KMS-11 (cell line): ENCODE measurements around the gene MPRIP.
"Not testable (repeated sequence)": the region's sequence is repeated elsewhere in the genome, so short reads cannot be mapped to it uniquely, and the experiment has no call there.

Source experiments
- H2AFZ ChIP-seq: fragments of 200-600 bp; sonication (generic); 2 replicates; pipeline ENCODE4 v1.6.1; 2016; ENCODE audit warnings: antibody characterized with exemption, mixed run types, low read depth
- H3K27ac ChIP-seq: fragments of 200-600 bp; sonication (generic); 2 replicates; pipeline ENCODE4 v1.6.1; 2016; ENCODE audit warnings: mild to moderate bottlenecking, mixed run types
- H3K27me3 ChIP-seq: fragments of 200-600 bp; sonication (generic); 2 replicates; pipeline ENCODE4 v1.6.1; 2017; ENCODE audit warnings: mild to moderate bottlenecking, low read depth, mixed run types, moderate library complexity; ENCODE audit not compliant: insufficient read depth
- H3K36me3 ChIP-seq: fragments of 200-600 bp; sonication (generic); 2 replicates; pipeline ENCODE4 v1.6.1; 2017; ENCODE audit warnings: mild to moderate bottlenecking, mixed run types; ENCODE audit not compliant: insufficient read depth
- H3K4me1 ChIP-seq: fragments of 200-600 bp; sonication (generic); 2 replicates; pipeline ENCODE4 v1.6.1; 2016; ENCODE audit warnings: mild to moderate bottlenecking, low read depth, mixed run types; ENCODE audit not compliant: poor library complexity, severe bottlenecking
- H3K4me2 ChIP-seq: fragments of 200-600 bp; sonication (generic); 2 replicates; pipeline ENCODE4 v1.7.0; 2016; ENCODE audit warnings: mild to moderate bottlenecking, mixed run types
- H3K4me3 ChIP-seq: fragments of 200-600 bp; sonication (generic); IDR thresholded peaks from 2 replicates; pipeline ENCODE4 v1.6.1; 2017; ENCODE audit warnings: low read depth, low read length, mixed read lengths; ENCODE audit not compliant: insufficient read depth
- H3K79me2 ChIP-seq: fragments of 200-600 bp; sonication (generic); 2 replicates; pipeline ENCODE4 v1.6.1; 2016; ENCODE audit warnings: low read depth, mixed run types; ENCODE audit not compliant: insufficient read depth
- H3K9ac ChIP-seq: fragments of 200-600 bp; sonication (generic); 2 replicates; pipeline ENCODE4 v1.6.1; 2016; ENCODE audit warnings: mild to moderate bottlenecking, mixed run types
- H4K20me1 ChIP-seq: fragments of 200-600 bp; sonication (generic); 2 replicates; pipeline ENCODE4 v1.6.1; 2016; ENCODE audit warnings: mild to moderate bottlenecking, mixed run types; ENCODE audit not compliant: insufficient read depth
- TF ChIP-seq, protein P1 (sequence below): fragments of 200-600 bp; sonication (generic); conservative IDR thresholded peaks from 2 replicates; pipeline ENCODE4 v1.6.1; 2017; ENCODE audit warnings: low read depth, mild to moderate bottlenecking, antibody characterized with exemption, low read length, moderate library complexity, mixed read lengths

MPRIP gene

DNA sequence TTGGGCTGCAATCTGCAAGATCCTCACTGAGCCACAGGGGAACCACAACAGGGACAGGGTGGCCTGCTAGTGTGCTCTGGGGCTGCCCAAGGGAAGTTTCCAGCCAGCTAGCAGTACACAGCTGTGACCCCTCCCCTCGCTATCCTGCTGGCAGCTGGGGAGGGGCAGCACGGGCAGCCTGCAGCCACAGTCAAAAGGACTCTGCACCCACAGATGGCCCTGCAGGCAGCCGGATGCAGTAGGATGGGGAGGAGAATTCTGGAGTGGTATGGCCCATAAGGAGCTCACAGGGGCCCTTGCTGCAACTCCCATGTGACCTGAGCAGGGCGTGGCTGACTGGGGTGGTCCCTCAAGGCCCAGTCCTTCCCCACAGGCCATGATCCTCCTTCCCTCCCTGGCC is 89.6 kb downstream of the MPRIP start:
- no peaks in the 10 kb centered on the region for H3K27me3 ChIP-seq
- no peaks in the 10 kb centered on the region for H4K20me1 ChIP-seq
- H3K36me3 ChIP-seq, result no peaks in the 10 kb centered on the region
- H3K4me1 ChIP-seq, result no peaks in the 10 kb centered on the region
- no peak overlapping the region for H2AFZ ChIP-seq
- H3K4me3 ChIP-seq, result no peak overlapping the region
- no peaks in the 10 kb centered on the region for H3K79me2 ChIP-seq
- H3K4me2 ChIP-seq, result no peak overlapping the region
- H3K27ac ChIP-seq, result no peak overlapping the region
- no peak overlapping the region for H3K9ac ChIP-seq
- TF ChIP-seq, protein P1, sequence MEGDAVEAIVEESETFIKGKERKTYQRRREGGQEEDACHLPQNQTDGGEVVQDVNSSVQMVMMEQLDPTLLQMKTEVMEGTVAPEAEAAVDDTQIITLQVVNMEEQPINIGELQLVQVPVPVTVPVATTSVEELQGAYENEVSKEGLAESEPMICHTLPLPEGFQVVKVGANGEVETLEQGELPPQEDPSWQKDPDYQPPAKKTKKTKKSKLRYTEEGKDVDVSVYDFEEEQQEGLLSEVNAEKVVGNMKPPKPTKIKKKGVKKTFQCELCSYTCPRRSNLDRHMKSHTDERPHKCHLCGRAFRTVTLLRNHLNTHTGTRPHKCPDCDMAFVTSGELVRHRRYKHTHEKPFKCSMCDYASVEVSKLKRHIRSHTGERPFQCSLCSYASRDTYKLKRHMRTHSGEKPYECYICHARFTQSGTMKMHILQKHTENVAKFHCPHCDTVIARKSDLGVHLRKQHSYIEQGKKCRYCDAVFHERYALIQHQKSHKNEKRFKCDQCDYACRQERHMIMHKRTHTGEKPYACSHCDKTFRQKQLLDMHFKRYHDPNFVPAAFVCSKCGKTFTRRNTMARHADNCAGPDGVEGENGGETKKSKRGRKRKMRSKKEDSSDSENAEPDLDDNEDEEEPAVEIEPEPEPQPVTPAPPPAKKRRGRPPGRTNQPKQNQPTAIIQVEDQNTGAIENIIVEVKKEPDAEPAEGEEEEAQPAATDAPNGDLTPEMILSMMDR, result no peak

DNA sequence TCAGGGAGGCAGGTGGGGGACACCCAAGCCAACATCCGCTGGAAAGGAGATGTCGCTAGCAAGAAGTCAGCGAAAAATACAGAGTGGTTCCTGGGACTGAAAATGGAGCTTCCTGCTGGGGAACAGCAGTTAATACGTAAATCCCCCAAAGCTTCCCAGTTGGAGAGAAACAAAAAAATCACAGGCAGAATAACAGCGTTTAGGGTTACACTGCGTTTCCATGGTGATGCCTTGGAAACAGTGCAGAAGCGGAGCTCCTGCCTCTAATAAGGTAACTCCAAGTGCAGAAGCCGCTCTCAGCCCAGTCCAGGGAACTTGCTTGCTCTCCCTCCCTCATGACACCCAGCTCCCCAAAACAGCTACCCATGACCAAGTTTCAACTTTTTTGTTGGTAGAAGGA is 90.5 kb downstream of the MPRIP start:
- H3K36me3 ChIP-seq, result no peaks in the 10 kb centered on the region
- TF ChIP-seq, protein P1, result no peak
- no peak overlapping the region for H3K4me3 ChIP-seq
- H2AFZ ChIP-seq, result no peak overlapping the region
- H3K27ac ChIP-seq, result no peak overlapping the region
- no peak overlapping the region for H3K4me2 ChIP-seq
- H3K4me1 ChIP-seq, result no peaks in the 10 kb centered on the region
- H3K9ac ChIP-seq, result no peak overlapping the region
- no peaks in the 10 kb centered on the region for H4K20me1 ChIP-seq
- H3K27me3 ChIP-seq, result no peaks in the 10 kb centered on the region
- H3K79me2 ChIP-seq, result no peaks in the 10 kb centered on the region

DNA sequence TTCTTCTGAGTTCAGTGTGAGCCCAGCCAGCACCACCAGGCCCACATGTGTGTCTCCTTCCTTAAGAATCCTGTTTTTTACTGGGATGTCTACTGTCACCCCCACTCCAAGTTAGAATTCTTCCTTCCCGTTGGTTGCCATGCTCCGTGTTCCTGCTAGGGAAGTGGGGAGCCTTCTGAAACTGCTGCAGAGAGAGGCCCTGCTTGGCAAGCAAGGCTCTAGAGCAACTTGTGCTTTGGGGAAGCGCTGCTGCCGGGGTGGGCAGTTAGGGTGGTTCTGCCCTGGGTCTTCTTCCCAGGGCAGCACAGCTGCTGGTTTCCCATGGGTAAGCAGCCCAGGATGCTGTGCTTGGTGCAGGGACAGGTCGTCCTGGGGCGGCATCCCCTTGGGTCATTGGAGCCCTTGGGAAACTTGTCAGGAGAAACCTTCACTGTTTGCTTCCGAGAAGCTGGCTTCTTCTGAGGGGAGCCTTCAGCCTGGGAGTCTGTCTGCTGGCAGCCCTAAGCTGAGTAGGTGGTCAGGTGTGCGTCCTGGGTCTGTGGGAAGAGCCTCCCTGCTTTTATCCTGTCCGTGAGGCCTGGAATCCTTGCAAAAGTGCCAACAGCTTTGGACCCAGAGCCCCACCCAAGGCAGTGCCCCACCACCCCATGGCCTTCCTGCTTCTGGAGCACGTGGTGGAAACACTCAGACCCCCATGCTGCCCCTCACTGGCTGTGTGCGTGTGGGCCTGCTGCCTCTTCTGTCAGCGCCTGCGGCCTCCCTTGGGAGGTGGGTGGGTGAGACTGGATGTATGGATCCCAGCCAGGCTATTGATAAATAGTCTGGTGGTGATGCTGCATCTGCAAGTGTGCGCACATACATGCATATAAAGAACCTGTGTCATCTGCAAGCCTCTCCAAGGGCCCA is 92.0 kb downstream of the MPRIP start:
- no peak overlapping the region for H3K27ac ChIP-seq
- H3K79me2 ChIP-seq, result no peaks in the 10 kb centered on the region
- H3K9ac ChIP-seq, result no peak overlapping the region
- no peaks in the 10 kb centered on the region for H3K27me3 ChIP-seq
- no peak overlapping the region for H3K4me3 ChIP-seq
- no peaks in the 10 kb centered on the region for H3K36me3 ChIP-seq
- no peaks in the 10 kb centered on the region for H4K20me1 ChIP-seq
- TF ChIP-seq, protein P1, result no peak
- peaks cover under 1% of the 10 kb centered on the region for H3K4me1 ChIP-seq
- H3K4me2 ChIP-seq, result no peak overlapping the region
- no peak overlapping the region for H2AFZ ChIP-seq

DNA sequence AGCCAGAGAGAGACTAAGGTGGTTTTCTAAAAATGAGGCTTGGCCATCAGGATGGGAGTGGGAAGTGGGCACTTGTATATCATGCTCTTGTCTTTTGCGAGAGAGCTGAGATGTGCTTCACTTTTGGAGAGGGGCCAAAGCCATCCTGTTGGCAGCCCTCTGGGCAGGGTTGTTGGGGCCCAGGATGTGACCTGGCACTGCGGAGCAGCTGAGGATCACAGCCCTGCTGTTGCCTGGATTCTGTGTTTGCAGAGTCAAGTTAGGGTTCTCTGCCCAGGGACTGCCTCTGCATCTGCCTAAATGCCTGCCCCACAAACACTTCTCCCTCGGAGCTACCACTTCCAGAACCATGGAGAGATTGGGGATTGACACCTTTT is 92.7 kb downstream of the MPRIP start:
- TF ChIP-seq, protein P1, result no peak
- H3K4me3 ChIP-seq, result no peak overlapping the region
- no peaks in the 10 kb centered on the region for H3K79me2 ChIP-seq
- no peak overlapping the region for H2AFZ ChIP-seq
- peaks cover 7% of the 10 kb centered on the region for H3K4me1 ChIP-seq
- H3K36me3 ChIP-seq, result no peaks in the 10 kb centered on the region
- H3K4me2 ChIP-seq, result no peak overlapping the region
- no peaks in the 10 kb centered on the region for H4K20me1 ChIP-seq
- no peaks in the 10 kb centered on the region for H3K27me3 ChIP-seq
- H3K27ac ChIP-seq, result no peak overlapping the region
- H3K9ac ChIP-seq, result no peak overlapping the region

DNA sequence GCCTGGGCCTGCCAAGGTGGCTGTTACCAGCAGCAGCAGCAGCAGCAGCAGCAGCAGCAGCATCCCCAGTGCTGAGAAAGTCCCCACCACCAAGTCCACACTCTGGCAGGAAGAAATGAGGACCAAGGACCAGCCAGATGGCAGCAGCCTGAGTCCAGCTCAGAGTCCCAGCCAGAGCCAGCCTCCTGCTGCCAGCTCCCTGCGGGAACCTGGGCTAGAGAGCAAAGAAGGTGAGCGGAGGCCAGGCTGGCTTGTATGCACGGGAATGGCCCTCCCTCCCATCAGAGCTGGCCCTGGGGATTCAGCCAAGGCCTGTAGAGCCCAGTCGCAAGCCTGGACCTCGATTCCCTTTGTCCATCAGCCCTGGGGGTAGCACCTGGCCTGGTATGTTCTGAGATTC is 94.0 kb downstream of the MPRIP start:
- not testable (repeated sequence) for H2AFZ ChIP-seq, H4K20me1 ChIP-seq, H3K4me2 ChIP-seq, H3K27ac ChIP-seq, H3K36me3 ChIP-seq, H3K4me3 ChIP-seq, H3K79me2 ChIP-seq, H3K4me1 ChIP-seq, H3K9ac ChIP-seq, H3K27me3 ChIP-seq
